Esophagus muscularis mucosa (tissue), 3 donors: ENCODE data around the gene ISY1.
"Not testable (repeated sequence)": the region's sequence is repeated elsewhere in the genome, so short reads cannot be mapped to it uniquely, and the experiment has no call there.

Experiments used
- CTCF ChIP-seq, 3 experiments: fragments of 200-600 bp in 2 of 3; fragments of 450-650 bp in 1 of 3; sonication (generic) in 2 of 3; IDR thresholded peaks; one replicate each; pipeline ENCODE4 v1.5.1; 2017 to 2019; ENCODE audit warnings: antibody characterized with exemption in 3 of 3, mild to moderate bottlenecking in 2 of 3, moderate library complexity in 1 of 3
- EP300 ChIP-seq: sonication (generic); formaldehyde crosslinking; IDR thresholded peaks from one replicate; pipeline ENCODE4 v1.6.1; 2017; ENCODE audit warnings: antibody characterized with exemption

- not testable (repeated sequence) for TF ChIP-seq CTCF (IDR thresholded peaks at IDR 0.05); EP300
Measured at GRCh38 chr3:129111076-129111780, 49.6 kb downstream of the ISY1 start.
